ENCODE measurements around the gene ATP8B4. TPM values are rescaled to one million over a fixed set of nuclear protein-coding genes. Genes with fewer than 3 reads are reported as not detected.

Gene ATP8B4
- total and polyA plus RNA-seq, 3 donors from 2014 or later, result 2.4 to 6.1 (median 2.5) TPM

- intact Hi-C loops (cut with DNase I; ENCODE audit: low total_unique reads), result no loop called here
- 23 to 33% methylated on average over 2 of the region's 2 CpGs for WGBS, 2 donors
Measured at GRCh38 chr15:50145451-50145872, 26.4 kb upstream of the ATP8B4 start.

GRCh38 chr15:50144341-50145120 lies 25.5 kb upstream of the ATP8B4 start:
- 74 to 78% methylated on average over 6 of the region's 6 CpGs for WGBS, 2 donors

More at GRCh38 chr15:50145451-50145872, 26.4 kb upstream of the ATP8B4 start:
- DNase-seq, result peak; percentile 47
- H3K4me3 ChIP-seq, result no peak overlapping the region
- no peaks in the 10 kb centered on the region for H3K4me1 ChIP-seq
- H3K27ac ChIP-seq, result no peak overlapping the region
- TF ChIP-seq CTCF (IDR thresholded peaks at IDR 0.05) (peak; percentile 45 to 61 (median 55)), POLR2A (IDR thresholded peaks at IDR 0.05) (no peak)
- no peaks in the 10 kb centered on the region for H3K27me3 ChIP-seq
- no peaks in the 10 kb centered on the region for H3K36me3 ChIP-seq (ENCODE audit: low read depth, missing control alignments)
- H3K9me3 ChIP-seq, result no peaks in the 10 kb centered on the region

GRCh38 chr15:50143255-50143860 lies 24.3 kb upstream of the ATP8B4 start:
- TF ChIP-seq POLR2A (IDR thresholded peaks at IDR 0.05), result no peak
- TF ChIP-seq CTCF (IDR thresholded peaks at IDR 0.05), result no peak
- no peaks in the 10 kb centered on the region for H3K27me3 ChIP-seq
- WGBS, 2 donors, result 79 to 83% methylated on average over 2 of the region's 2 CpGs

More at GRCh38 chr15:50144341-50145120, 25.5 kb upstream of the ATP8B4 start:
- no peak for TF ChIP-seq CTCF (IDR thresholded peaks at IDR 0.05)
- TF ChIP-seq POLR2A (IDR thresholded peaks at IDR 0.05), result no peak
- no peak for DNase-seq
- Histone ChIP-seq H3K4me3 (no peak overlapping the region), H3K4me1 (no peaks in the 10 kb centered on the region), H3K27me3 (no peaks in the 10 kb centered on the region), H3K36me3 (ENCODE audit: low read depth, missing control alignments) (no peaks in the 10 kb centered on the region), H3K9me3 (no peaks in the 10 kb centered on the region), H3K27ac (no peak overlapping the region)
- intact Hi-C loops (cut with DNase I; ENCODE audit: low total_unique reads), result no loop called here

GRCh38 chr15:50141856-50142255 lies 22.8 kb upstream of the ATP8B4 start:
- Histone ChIP-seq H3K27me3 (no peaks in the 10 kb centered on the region), H3K4me1 (no peaks in the 10 kb centered on the region), H3K36me3 (ENCODE audit: low read depth, missing control alignments) (no peaks in the 10 kb centered on the region), H3K4me3 (no peak overlapping the region), H3K9me3 (no peaks in the 10 kb centered on the region), H3K27ac (no peak overlapping the region)
- intact Hi-C loops (cut with DNase I; ENCODE audit: low total_unique reads), result no loop called here
- TF ChIP-seq CTCF (IDR thresholded peaks at IDR 0.05) (no peak), POLR2A (IDR thresholded peaks at IDR 0.05) (no peak)
- no peak for DNase-seq
- 77 to 93% methylated on average over 5 of the region's 5 CpGs for WGBS, 2 donors

More at GRCh38 chr15:50143255-50143860, 24.3 kb upstream of the ATP8B4 start:
- H3K36me3 ChIP-seq (ENCODE audit: low read depth, missing control alignments), result no peaks in the 10 kb centered on the region
- H3K9me3 ChIP-seq, result no peaks in the 10 kb centered on the region
- no peak overlapping the region for H3K27ac ChIP-seq
- H3K4me1 ChIP-seq, result no peaks in the 10 kb centered on the region
- no peak for DNase-seq
- intact Hi-C loops (cut with DNase I; ENCODE audit: low total_unique reads), result no loop called here
- H3K4me3 ChIP-seq, result no peak overlapping the region

Measured in testis (tissue), 3 donors.